22Rv1 (cell line): ENCODE measurements around the gene CNN1.
"Not testable (repeated sequence)": the region's sequence is repeated elsewhere in the genome, so short reads cannot be mapped to it uniquely, and the experiment has no call there.

Experiments
- H3K27ac ChIP-seq: fragments of 450-650 bp; 2 replicates; pipeline ENCODE4 v1.5.1; 2017
- CTCF ChIP-seq: fragments of 450-650 bp; IDR thresholded peaks from 2 replicates; pipeline ENCODE4 v1.5.1; 2017; ENCODE audit warnings: mild to moderate bottlenecking
- ZFX ChIP-seq: fragments of 450-650 bp; IDR thresholded peaks from 2 replicates; pipeline ENCODE4 v1.6.1; 2017; ENCODE audit warnings: antibody characterized with exemption, borderline replicate concordance

CNN1 gene

DNA sequence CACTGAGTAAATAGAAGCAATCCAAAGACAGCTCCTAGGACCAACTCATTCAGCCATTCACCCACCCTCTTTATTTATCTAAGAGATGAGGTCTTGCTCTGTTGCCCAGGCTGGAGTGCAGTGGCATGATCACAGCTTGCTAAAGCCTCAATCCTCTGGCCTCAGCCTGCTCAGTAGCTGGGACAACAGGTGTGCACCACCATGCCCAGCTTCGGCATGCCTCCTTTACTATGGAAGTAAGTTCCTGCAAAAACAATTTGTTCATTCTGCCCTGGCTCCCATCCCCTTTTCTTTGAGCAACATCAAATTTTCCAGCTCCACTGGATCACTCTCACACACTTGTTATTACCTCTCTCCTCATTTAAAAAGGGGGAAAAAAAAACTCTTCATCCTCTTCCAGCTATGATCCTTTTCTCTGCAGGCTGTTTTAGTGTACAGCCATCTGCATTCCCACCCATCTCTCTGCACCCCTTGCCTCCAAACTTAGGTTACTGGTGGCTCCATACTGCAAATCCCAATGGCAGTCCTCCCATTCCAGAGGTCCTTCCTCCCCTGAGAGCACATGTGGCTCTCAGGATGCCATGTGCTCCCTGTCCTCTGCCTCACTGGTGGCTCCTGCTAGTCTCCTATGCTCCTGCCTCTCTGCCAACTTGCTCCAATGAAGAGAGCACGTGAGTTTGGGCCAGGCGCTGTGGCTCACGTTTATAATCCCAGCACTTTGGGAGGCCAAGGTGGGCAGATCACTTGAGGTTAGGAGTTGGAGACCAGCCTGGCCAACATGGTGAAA, 18.2 kb downstream of the CNN1 start:
- TF ChIP-seq CTCF (no peak), ZFX (no peak)
- no peak overlapping the region for H3K27ac ChIP-seq

DNA sequence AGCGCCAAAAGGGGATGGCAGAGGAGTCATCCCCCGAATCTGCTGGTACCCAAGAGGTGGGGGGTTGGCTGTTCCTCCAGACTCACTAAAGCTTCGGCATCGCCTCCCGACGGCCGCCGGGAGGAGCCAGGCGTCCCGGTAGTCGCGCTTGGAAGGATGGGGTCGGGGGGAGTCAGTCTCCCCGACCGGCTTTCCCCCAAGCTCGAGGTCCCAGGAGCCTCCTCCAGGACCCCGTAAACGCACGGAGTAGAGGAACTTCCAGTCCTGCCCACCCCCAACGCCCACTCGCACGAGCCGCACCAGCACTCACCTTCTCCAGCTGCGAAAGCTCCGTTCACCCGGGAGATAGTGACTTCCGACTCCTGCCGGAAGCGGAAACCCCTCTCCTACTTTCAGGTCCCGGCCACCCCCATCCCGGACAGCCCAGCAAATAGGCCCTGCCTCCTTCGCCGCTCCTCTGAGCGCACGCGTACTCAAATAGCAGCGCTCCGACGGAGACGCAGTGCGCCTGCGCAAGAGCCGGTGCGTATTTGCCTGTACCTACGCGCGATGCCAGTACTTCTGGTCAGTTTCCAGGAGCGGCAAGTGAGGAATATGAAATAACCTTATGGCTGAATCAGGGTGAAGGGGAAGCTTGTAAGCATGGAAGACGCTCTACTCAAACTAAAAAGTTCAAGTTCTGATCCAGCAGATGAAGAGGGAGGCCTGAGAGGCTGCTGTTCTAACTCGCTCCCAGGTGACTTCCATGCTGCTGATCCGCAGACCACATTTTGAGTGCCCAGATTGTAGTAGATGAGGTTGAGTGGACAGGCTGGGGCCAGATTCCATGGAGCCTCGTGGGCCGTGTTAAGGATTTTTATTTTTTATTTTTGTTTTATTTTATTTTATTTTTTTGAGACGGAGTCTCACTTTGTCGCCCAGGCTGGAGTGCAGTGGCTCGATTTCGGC, 20.5 kb downstream of the CNN1 start, which contains the start of gene ELOF1:
ELOF1 (minus strand) TSS at position 350 of the 948 bp plus-strand sequence. CDS start 4,883 bp downstream, outside the sequence.
- no peak for TF ChIP-seq ZFX
- TF ChIP-seq CTCF, result peak; percentile 28; the same call in 1 of the 2 replicates
- H3K27ac ChIP-seq, result peak within 1 kb of the TSS; percentile 74

DNA sequence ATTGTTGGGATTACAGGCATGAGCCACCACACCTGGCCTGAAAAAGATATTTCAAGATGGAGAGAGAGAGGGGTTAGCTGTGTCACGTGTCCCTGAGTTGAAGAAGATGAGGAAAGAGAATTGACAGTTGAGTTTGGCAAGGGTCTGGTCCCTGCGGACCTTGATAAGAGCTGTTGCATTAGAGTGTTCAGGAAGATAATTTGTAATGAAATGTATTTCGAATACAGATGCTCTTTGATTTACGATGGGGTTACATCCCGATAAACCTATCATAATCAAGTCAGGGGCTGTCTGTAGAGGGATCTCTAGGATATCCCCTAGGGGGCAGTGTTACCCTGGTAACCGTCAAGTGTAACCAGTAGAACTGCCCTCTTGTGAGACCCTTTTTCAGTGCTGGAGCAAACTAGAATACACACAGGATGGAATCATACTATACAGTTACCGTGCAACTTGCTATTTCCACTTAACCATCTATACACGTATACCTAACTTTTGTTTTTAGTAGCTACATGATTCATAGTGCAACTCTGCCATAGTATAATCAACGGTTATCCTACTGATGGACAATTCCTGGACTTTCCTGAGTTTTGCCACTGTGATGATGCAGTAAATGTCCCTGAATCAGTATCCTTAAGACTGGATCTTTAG, 21.9 kb downstream of the CNN1 start:
- H3K27ac ChIP-seq, result peak overlapping the region; percentile 74; the same call in 1 of the 2 replicates
- peak; percentile 80 for TF ChIP-seq CTCF
- TF ChIP-seq ZFX, result no peak

DNA sequence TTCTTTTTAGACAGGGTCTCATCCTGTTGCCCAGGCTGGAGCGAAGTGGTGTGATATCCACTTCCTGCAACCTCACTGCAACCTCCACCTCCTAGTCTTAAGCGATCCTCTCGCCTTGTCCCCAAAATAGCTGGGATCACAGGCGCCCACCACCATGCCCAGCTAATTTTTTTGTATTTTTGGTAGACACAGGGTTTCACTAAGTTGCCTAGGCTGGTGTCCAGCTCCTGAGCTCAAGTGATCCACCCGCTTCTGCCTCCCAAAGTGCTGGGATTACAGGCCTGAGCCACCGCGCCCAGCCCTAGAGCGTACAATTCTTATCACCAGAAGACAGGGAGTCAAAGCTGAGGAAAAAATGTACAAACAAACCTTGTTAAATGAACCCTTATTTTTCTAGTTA, 24.9 kb downstream of the CNN1 start:
- TF ChIP-seq ZFX, result no peak
- TF ChIP-seq CTCF, result no peak
- no peak overlapping the region for H3K27ac ChIP-seq

GRCh38 chr19:11564082-11564807, 25.6 kb downstream of the CNN1 start:
- H3K27ac ChIP-seq, result not testable (repeated sequence)

DNA sequence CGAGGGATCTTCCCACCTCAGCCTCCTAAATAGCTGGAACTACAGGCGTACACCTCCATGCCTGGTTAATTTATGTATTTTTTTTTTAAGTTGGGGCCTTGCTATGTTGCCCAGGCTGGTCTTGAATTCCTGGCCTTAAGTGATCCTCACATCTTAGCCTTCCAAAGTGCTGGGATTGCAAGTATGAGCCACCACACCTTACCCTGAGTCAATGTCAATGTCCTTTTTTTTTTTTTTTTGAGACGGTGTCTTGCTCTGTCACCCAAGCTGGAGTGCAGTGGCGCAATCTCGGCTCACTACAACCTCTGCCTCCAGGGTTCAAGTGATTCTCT, 27.0 kb downstream of the CNN1 start:
- H3K27ac ChIP-seq, result not testable (repeated sequence)

DNA sequence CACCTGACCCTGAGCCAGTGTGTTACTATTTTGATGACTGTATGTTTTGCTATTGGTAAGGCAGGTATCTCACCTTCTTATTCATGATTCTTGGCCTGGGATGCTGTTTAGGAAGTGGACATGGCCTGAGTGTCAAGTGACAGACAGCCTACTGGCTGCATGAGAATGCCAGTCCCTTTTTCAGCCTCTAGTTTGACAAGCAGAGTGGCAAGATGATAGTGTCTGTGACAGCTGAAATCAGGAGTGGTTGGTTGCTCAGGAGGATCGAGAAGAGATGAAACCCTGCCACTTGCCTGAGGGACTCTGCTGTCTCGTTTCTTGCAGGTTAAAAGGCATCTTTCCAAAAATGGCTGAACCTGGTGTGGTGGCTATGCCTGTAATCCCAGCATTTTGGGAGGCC, 27.5 kb downstream of the CNN1 start:
- TF ChIP-seq ZFX (no peak), CTCF (no peak)

More for the DNA sequence above, 27.5 kb downstream of the CNN1 start:
- no peak overlapping the region for H3K27ac ChIP-seq
